IMR-90 (cell line): ENCODE data around the gene FBXO31. TPM values are rescaled to one million over a fixed set of nuclear protein-coding genes. Genes with fewer than 3 reads are reported as not detected.
A peak's percentile ranks its signal among the peaks of the same experiment; 100 is the strongest.

Experiments
- ATAC-seq: fragments of 200-7000 bp; cut with Tn5 transposase; 2 replicates; pipeline ENCODE4 v1.9.1; 2020; ENCODE audit warnings: low read depth, mild to moderate bottlenecking, moderate library complexity
- BruUV-seq: library from RNA; stranded (reverse); fragments of 400-500 nt; replicated peaks from 2 replicates; lab custom pipeline; 2021; lab: Mats Ljungman, UMichigan
- CTCF ChIA-PET: fragments of 300-600 bp; formaldehyde crosslinking; extraction: SDS; loops from one replicate; lab custom pipeline; 2021; ENCODE audit warnings: antibody characterized with exemption; lab: Yijun Ruan, JAX
- POLR2A ChIA-PET: fragments of 300-600 bp; sonication (Branson Sonifier 250); formaldehyde crosslinking; loops from one replicate; lab custom pipeline; 2022; ENCODE audit warnings: antibody characterized with exemption; ENCODE audit not compliant: unreplicated experiment; lab: Charles Lee
- DNase-seq: peaks from one replicate; pipeline ENCODE4 v3.0.0; 2013
- H2AFZ ChIP-seq: replicated peaks from 2 replicates; pipeline ENCODE3; 2013; ENCODE audit warnings: low read length, mild to moderate bottlenecking; ENCODE audit not compliant: poor library complexity
- H2AK5ac ChIP-seq: 2 replicates; pipeline ENCODE4 v1.6.1; 2013; ENCODE audit warnings: low read depth, low read length, inconsistent platforms
- H2AK9ac ChIP-seq: replicated peaks from 2 replicates; pipeline ENCODE3; 2013; ENCODE audit warnings: mild to moderate bottlenecking, low read depth, low read length, moderate library complexity; ENCODE audit not compliant: poor library complexity
- H2BK120ac ChIP-seq: 2 replicates; pipeline ENCODE4 v1.6.1; 2013; ENCODE audit warnings: low read depth, low read length, inconsistent platforms
- H2BK15ac ChIP-seq: 3 replicates; pipeline ENCODE4 v1.6.1; 2013; ENCODE audit warnings: low read depth, low read length, inconsistent platforms
- H2BK20ac ChIP-seq: 2 replicates; pipeline ENCODE4 v1.6.1; 2013; ENCODE audit warnings: low read depth, mild to moderate bottlenecking, inconsistent platforms, low read length, moderate library complexity
- H2BK5ac ChIP-seq: 2 replicates; pipeline ENCODE4 v1.6.1; 2013; ENCODE audit warnings: mild to moderate bottlenecking, low read depth, low read length, inconsistent platforms; ENCODE audit not compliant: poor library complexity, severe bottlenecking
- H3K14ac ChIP-seq: replicated peaks from 2 replicates; pipeline ENCODE4 v1.6.1; 2013; ENCODE audit warnings: low read depth, low read length, inconsistent platforms
- H3K18ac ChIP-seq: 2 replicates; pipeline ENCODE4 v1.6.1; 2013; ENCODE audit warnings: low read depth, low read length, control low read depth
- H3K23ac ChIP-seq: 2 replicates; pipeline ENCODE4 v1.6.1; 2013; ENCODE audit warnings: low read depth, low read length, inconsistent platforms
- H3K27ac ChIP-seq: 2 replicates; pipeline ENCODE4 v1.5.1; 2013; ENCODE audit warnings: mild to moderate bottlenecking, control low read depth, low read length; ENCODE audit not compliant: insufficient read depth
- H3K27me3 ChIP-seq: 2 replicates; pipeline ENCODE4 v1.6.1; 2013; ENCODE audit warnings: low read length; ENCODE audit not compliant: control insufficient read depth, insufficient read depth
- H3K36me3 ChIP-seq: 2 replicates; pipeline ENCODE4 v1.6.1; 2013; ENCODE audit warnings: low read length, mixed read lengths; ENCODE audit not compliant: control insufficient read depth, insufficient read depth
- H3K4ac ChIP-seq: 2 replicates; pipeline ENCODE4 v1.6.1; 2013; ENCODE audit warnings: low read depth, low read length, inconsistent platforms
- H3K4me1 ChIP-seq: 2 replicates; pipeline ENCODE4 v1.6.1; 2013; ENCODE audit warnings: low read length, mixed read lengths; ENCODE audit not compliant: control insufficient read depth, insufficient read depth
- H3K4me2 ChIP-seq: 2 replicates; pipeline ENCODE4 v1.6.1; 2013; ENCODE audit warnings: low read depth, mild to moderate bottlenecking, control low read depth, low read length, moderate library complexity
- H3K4me3 ChIP-seq: 2 replicates; pipeline ENCODE4 v1.5.1; 2013; ENCODE audit warnings: low read depth, mild to moderate bottlenecking, control low read depth, low read length, moderate library complexity; ENCODE audit not compliant: insufficient read depth
- H3K56ac ChIP-seq: 2 replicates; pipeline ENCODE4 v1.6.1; 2013; ENCODE audit warnings: low read length, inconsistent platforms; ENCODE audit not compliant: insufficient read depth; ENCODE audit errors: extremely low read depth
- H3K79me1 ChIP-seq, 2 experiments: 2 replicates each; pipeline ENCODE4 v1.6.1; 2013; ENCODE audit warnings: low read length in 2 of 2, inconsistent platforms in 1 of 2, low read depth in 1 of 2
- H3K9ac ChIP-seq: 2 replicates; pipeline ENCODE4 v1.6.1; 2013; ENCODE audit warnings: low read depth, low read length, control low read depth
- H3K9me1 ChIP-seq: 2 replicates; pipeline ENCODE4 v1.6.1; 2013; ENCODE audit warnings: low read length, inconsistent platforms; ENCODE audit not compliant: insufficient read depth
- H3K9me3 ChIP-seq: 2 replicates; pipeline ENCODE4 v1.6.1; 2013; ENCODE audit warnings: low read length; ENCODE audit not compliant: control insufficient read depth, insufficient read depth
- H4K20me1 ChIP-seq: 2 replicates; pipeline ENCODE4 v1.6.1; 2013; ENCODE audit warnings: low read length, inconsistent platforms; ENCODE audit not compliant: insufficient read depth
- H4K5ac ChIP-seq: 2 replicates; pipeline ENCODE4 v1.6.1; 2013; ENCODE audit warnings: mild to moderate bottlenecking, low read depth, low read length, control low read depth
- H4K8ac ChIP-seq, 2 experiments: 2 replicates each; pipeline ENCODE4 v1.6.1; 2013; ENCODE audit warnings: low read depth in 2 of 2, low read length in 2 of 2, control low read depth in 1 of 2, inconsistent platforms in 1 of 2
- H4K91ac ChIP-seq: 2 replicates; pipeline ENCODE4 v1.6.1; 2013; ENCODE audit warnings: low read depth, low read length, inconsistent platforms; ENCODE audit not compliant: insufficient read depth
- BHLHE40 ChIP-seq: fragments of 150-350 bp; IDR thresholded peaks from 2 replicates; pipeline ENCODE4 v1.6.1; 2016; ENCODE audit warnings: mild to moderate bottlenecking, low read depth, low read length
- CEBPB ChIP-seq: IDR thresholded peaks from 2 replicates; pipeline ENCODE4 v1.6.1; 2012; ENCODE audit warnings: low read depth, low read length, improper control_type of control experiment
- CHD1 ChIP-seq: IDR thresholded peaks from 2 replicates; pipeline ENCODE4 v1.6.1; 2012; ENCODE audit warnings: low read depth, low read length, improper control_type of control experiment
- FOS ChIP-seq: fragments of 150-350 bp; IDR thresholded peaks from 2 replicates; pipeline ENCODE4 v1.6.1; 2016; ENCODE audit warnings: low read depth, low read length
- MAFK ChIP-seq: IDR thresholded peaks from 2 replicates; pipeline ENCODE4 v1.6.1; 2012; ENCODE audit warnings: low read depth, low read length, improper control_type of control experiment
- MAZ ChIP-seq: IDR thresholded peaks from 2 replicates; pipeline ENCODE4 v1.6.1; 2012; ENCODE audit warnings: low read depth, mild to moderate bottlenecking, low read length, improper control_type of control experiment, moderate library complexity, borderline replicate concordance
- MXI1 ChIP-seq: IDR thresholded peaks from 2 replicates; pipeline ENCODE4 v1.6.1; 2012; ENCODE audit warnings: low read depth, mild to moderate bottlenecking, low read length, moderate library complexity, borderline replicate concordance
- NFE2L2 ChIP-seq: fragments of 150-350 bp; IDR thresholded peaks from 2 replicates; pipeline ENCODE4 v1.6.1; 2016; ENCODE audit warnings: low read depth, mild to moderate bottlenecking, low read length
- POLR2A ChIP-seq: IDR thresholded peaks from 2 replicates; pipeline ENCODE4 v1.6.1; 2012; ENCODE audit warnings: mild to moderate bottlenecking, low read depth, low read length
- RAD21 ChIP-seq: IDR thresholded peaks from 2 replicates; pipeline ENCODE4 v1.6.1; 2012; ENCODE audit warnings: low read length, improper control_type of control experiment
- RCOR1 ChIP-seq: IDR thresholded peaks from 2 replicates; pipeline ENCODE4 v1.6.1; 2012; ENCODE audit warnings: mild to moderate bottlenecking, low read length, improper control_type of control experiment; ENCODE audit not compliant: insufficient replicate concordance
- RFX5 ChIP-seq: IDR thresholded peaks from 2 replicates; pipeline ENCODE4 v1.8.0; 2012; ENCODE audit warnings: low read depth, mild to moderate bottlenecking, low read length, moderate library complexity
- SMC3 ChIP-seq: fragments of 150-350 bp; IDR thresholded peaks from 2 replicates; pipeline ENCODE4 v1.6.1; 2016; ENCODE audit warnings: low read depth, mild to moderate bottlenecking, antibody characterized with exemption, low read length, moderate library complexity
- USF2 ChIP-seq: fragments of 150-350 bp; IDR thresholded peaks from 2 replicates; pipeline ENCODE4 v1.6.1; 2017; ENCODE audit warnings: mild to moderate bottlenecking, antibody characterized with exemption, low read length, low read depth
- WGBS, 2 experiments: methylation state at CpG; one replicate each; pipeline versions ENCODE4 v1.1.5 to v1.1.7; 2013; ENCODE audit warnings: missing lambda C conversion rate in 2 of 2; ENCODE audit not compliant: insufficient read length in 1 of 2; ENCODE audit errors: extremely low coverage in 2 of 2; 5-methylcytosine and 5-hydroxymethylcytosine counted together
- dilution Hi-C: fragments of 300-500 bp; cut with HindIII; formaldehyde crosslinking; loops from one replicate; pipeline ENCODE4 v1.14.3; 2018; ENCODE audit warnings: low sequenced_read_pairs; ENCODE audit not compliant: unreplicated experiment
- in situ Hi-C: fragments of 300-500 bp; cut with MboI; formaldehyde crosslinking; loops from 3 replicates; pipeline ENCODE4 v1.14.3; 2019; ENCODE audit warnings: low sequenced_read_pairs, inconsistent platforms, mixed read lengths
- intact Hi-C: fragments of 100-400 bp; cut with micrococcal nuclease; formaldehyde crosslinking; loops from 2 replicates; pipeline ENCODE4 v1.10.0; 2022
- polyA plus RNA-seq, 3 experiments: library from polyadenylated mRNA; depleted of rRNA; stranded (reverse); fragments of >200 nt; gene quantifications; 2 replicates each; pipeline ENCODE4 v1.2.3, GENCODE V29; 2012; ENCODE audit warnings: low replicate concordance in 1 of 3
- total RNA-seq: library from RNA; depleted of rRNA; stranded (reverse); fragments of >200 nt; gene quantifications from 2 replicates; pipeline ENCODE4 v1.2.3, GENCODE V29; 2012
- TF ChIP-seq, protein P1 (sequence below): fragments of 150-350 bp; IDR thresholded peaks from 2 replicates; pipeline ENCODE4 v1.6.1; 2016; ENCODE audit warnings: low read depth, mild to moderate bottlenecking, low read length, moderate library complexity, borderline replicate concordance

FBXO31 gene
- total and polyA plus RNA-seq, 2 of the 4 experiments (the other 2 are of a cell fraction), result 10.4 to 16.9 TPM

DNA sequence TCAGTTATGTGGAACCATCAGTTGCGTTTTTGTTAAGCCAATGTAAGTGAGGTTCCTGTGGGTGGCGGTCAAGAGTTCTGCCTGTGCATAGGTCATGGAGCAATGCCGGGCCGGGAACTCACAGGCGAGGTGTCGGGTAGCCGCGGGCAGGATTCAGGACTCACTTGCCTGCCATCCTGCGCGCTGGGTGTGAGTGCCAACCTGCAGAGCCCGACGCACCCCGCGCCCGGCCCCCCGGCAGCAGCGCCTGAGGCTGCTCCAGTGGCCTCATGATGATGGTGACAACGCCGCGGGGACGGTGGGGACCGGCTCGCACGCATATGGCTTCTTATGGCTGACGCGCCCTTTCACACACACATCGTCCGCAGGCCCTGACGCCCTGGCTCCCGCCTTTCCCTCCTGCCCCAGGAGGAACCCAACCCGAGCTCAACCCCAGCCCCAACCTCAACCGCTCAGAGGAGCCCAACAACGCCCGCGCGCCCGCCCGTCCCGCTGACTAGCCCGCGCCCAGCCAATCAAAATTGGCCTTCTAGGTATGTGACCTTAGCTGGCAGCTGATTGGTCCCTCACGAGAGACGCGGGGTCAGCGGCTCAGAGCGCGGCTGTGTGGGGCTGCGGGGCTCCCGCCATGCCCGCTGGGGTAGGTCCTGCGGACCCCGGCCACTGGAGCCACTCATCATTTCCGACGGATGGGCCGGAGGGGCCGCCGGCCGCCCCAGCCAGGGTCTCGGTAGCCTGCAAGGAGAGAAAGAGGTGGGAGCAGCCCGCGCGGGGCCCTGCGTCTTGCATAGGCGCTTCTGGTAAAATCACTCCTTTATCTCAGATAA is 66.4 kb downstream of the FBXO31 start, which contains the start of gene C16orf95:
Gene C16orf95 (minus strand): TSS at position 470 of the 827 bp plus-strand sequence. CDS start 150 bp downstream, at position 320.
- intact Hi-C loops (loop anchor here (10.0 kb wide), 1 partner anchor 318 kb away; no protein-coding TSS in a partner anchor), in situ Hi-C loops (no loop called here), dilution Hi-C loops (no loop called here)
- peak within 1 kb of the TSS; percentile 68 for H4K5ac ChIP-seq
- H2AK9ac ChIP-seq, result peak within 1 kb of the TSS; percentile 96
- peaks cover 5% of the 10 kb centered on the region for H3K4me1 ChIP-seq
- H2AFZ ChIP-seq, result peak within 1 kb of the TSS; percentile 99
- H3K9me1 ChIP-seq, result peaks cover 13% of the 10 kb centered on the region
- H3K18ac ChIP-seq, result no peak within 1 kb of the TSS
- H4K91ac ChIP-seq, result peak within 1 kb of the TSS; percentile 68
- peak; percentile 95 for ATAC-seq
- ChIA-PET POLR2A (no interaction called here), CTCF (no interaction called here)
- H3K4me2 ChIP-seq, result peak within 1 kb of the TSS; percentile 95
- H4K8ac ChIP-seq, result peak within 1 kb of the TSS; percentile 45 to 95
- peak within 1 kb of the TSS; percentile 87 for H3K14ac ChIP-seq
- peak within 1 kb of the TSS; percentile 89 for H2AK5ac ChIP-seq
- no peak within 1 kb of the TSS for H2BK20ac ChIP-seq
- H3K27ac ChIP-seq, result peak within 1 kb of the TSS; percentile 74
- H2BK120ac ChIP-seq, result peak within 1 kb of the TSS; percentile 31; the same call in 1 of the 2 replicates
- no peak within 1 kb of the TSS; the same call in 2 of the 3 replicates for H2BK15ac ChIP-seq
- H3K4me3 ChIP-seq, result peak within 1 kb of the TSS; percentile 84
- peak within 1 kb of the TSS; percentile 87 for H3K9ac ChIP-seq
- no TSS peak for BruUV-seq
- peaks cover 11 to 33% of the 10 kb centered on the region in 2 experiments; a peak in 3 of 4 replicates for H3K79me1 ChIP-seq
- H3K23ac ChIP-seq, result peak within 1 kb of the TSS; percentile 75
- H3K27me3 ChIP-seq, result no peaks in the 10 kb centered on the region
- 2% methylated on average over 37 of the region's 64 CpGs; no CpG with 5 or more reads in 1 of the 2 experiments for WGBS, 2 experiments
- peak within 1 kb of the TSS; percentile 80 for H3K4ac ChIP-seq
- no peaks in the 10 kb centered on the region for H3K36me3 ChIP-seq
- H2BK5ac ChIP-seq, result peak within 1 kb of the TSS; percentile 77
- peaks cover 5% of the 10 kb centered on the region; the same call in 1 of the 2 replicates for H4K20me1 ChIP-seq
- no peaks in the 10 kb centered on the region for H3K9me3 ChIP-seq
- H3K56ac ChIP-seq, result peak within 1 kb of the TSS; percentile 63
- DNase-seq, result peak; percentile 93
- TF ChIP-seq SMC3 (peak; percentile 45), USF2 (no peak), MXI1 (0 out of 2 replicates have a peak, but pooled peaks have one; percentile 3), RFX5 (no peak), RCOR1 (no peak), BHLHE40 (no peak), NFE2L2 (no peak), CHD1 (no peak), MAFK (no peak), MAZ (peak; percentile 45; the same call in 1 of the 2 replicates), RAD21 (peak; percentile 45), CEBPB (peak; percentile 19; the same call in 1 of the 2 replicates), FOS (peak; percentile 38; the same call in 1 of the 2 replicates), POLR2A (peak; percentile 52; the same call in 1 of the 2 replicates)
- TF ChIP-seq, protein P1, sequence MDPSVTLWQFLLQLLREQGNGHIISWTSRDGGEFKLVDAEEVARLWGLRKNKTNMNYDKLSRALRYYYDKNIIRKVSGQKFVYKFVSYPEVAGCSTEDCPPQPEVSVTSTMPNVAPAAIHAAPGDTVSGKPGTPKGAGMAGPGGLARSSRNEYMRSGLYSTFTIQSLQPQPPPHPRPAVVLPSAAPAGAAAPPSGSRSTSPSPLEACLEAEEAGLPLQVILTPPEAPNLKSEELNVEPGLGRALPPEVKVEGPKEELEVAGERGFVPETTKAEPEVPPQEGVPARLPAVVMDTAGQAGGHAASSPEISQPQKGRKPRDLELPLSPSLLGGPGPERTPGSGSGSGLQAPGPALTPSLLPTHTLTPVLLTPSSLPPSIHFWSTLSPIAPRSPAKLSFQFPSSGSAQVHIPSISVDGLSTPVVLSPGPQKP, result no peak
